Measurements from ENCODE around the gene LIPA. TPM values are rescaled to one million over a fixed set of nuclear protein-coding genes. Genes with fewer than 3 reads are reported as not detected.

LIPA gene
- total RNA-seq, 2 donors from 2014 or later = 17.7 to 18.4 TPM

DNA sequence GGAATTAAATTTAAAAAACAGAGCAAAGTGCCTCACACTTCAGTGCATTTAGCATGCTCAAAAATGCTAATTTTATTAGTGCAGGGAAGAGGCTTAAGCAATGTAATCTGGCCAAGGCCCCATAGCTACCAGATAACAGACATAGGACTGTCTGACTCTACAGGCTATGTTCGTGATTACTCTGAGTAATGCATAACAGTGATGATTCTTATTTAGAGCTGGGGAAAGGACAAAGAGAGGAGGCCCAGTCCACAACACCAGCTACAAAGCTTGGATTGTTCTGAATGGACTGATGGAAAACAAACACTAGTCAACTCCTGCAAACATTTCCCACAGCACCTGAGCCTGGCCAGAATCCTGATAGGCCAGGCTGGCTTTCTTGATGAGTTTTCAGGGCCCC, 36.1 kb downstream of the LIPA start:
- H3K36me3 Mint-ChIP-seq (ENCODE audit: low read depth) = no peaks in the 10 kb centered on the region
- Histone ChIP-seq H3K27me3 (ENCODE audit: control insufficient read depth, insufficient read depth, low read length, poor library complexity, severe bottlenecking) (peaks cover 12% of the 10 kb centered on the region), H3K9me3 (ENCODE audit: control insufficient read depth, low read length) (no peaks in the 10 kb centered on the region), H3K4me3 (ENCODE audit: low read length) (no peak overlapping the region), H3K36me3 (ENCODE audit: control insufficient read depth, insufficient read depth, low read length) (no peaks in the 10 kb centered on the region), H3K9ac (ENCODE audit: extremely low read depth, low read length, poor library complexity, severe bottlenecking) (no peak overlapping the region), H3K4me1 (ENCODE audit: control insufficient read depth, insufficient read depth, low read length) (no peaks in the 10 kb centered on the region), H3K27ac (ENCODE audit: low read depth, low read length) (no peak overlapping the region)
- no peak for DNase-seq
- TF ChIP-seq, protein P1, sequence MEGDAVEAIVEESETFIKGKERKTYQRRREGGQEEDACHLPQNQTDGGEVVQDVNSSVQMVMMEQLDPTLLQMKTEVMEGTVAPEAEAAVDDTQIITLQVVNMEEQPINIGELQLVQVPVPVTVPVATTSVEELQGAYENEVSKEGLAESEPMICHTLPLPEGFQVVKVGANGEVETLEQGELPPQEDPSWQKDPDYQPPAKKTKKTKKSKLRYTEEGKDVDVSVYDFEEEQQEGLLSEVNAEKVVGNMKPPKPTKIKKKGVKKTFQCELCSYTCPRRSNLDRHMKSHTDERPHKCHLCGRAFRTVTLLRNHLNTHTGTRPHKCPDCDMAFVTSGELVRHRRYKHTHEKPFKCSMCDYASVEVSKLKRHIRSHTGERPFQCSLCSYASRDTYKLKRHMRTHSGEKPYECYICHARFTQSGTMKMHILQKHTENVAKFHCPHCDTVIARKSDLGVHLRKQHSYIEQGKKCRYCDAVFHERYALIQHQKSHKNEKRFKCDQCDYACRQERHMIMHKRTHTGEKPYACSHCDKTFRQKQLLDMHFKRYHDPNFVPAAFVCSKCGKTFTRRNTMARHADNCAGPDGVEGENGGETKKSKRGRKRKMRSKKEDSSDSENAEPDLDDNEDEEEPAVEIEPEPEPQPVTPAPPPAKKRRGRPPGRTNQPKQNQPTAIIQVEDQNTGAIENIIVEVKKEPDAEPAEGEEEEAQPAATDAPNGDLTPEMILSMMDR (conservative IDR thresholded peaks at IDR 0.05) = no peak
- H3K27ac Mint-ChIP-seq = peak overlapping the region; percentile 35
- no peaks in the 10 kb centered on the region for H3K9me3 Mint-ChIP-seq
- peaks cover 13% of the 10 kb centered on the region for H3K27me3 Mint-ChIP-seq (ENCODE audit: insufficient read depth)
- H3K4me1 Mint-ChIP-seq = peaks cover 10% of the 10 kb centered on the region
- no peak overlapping the region for H3K4me3 Mint-ChIP-seq
- 100% methylated on average over 1 of the region's 1 CpG; no CpG with 5 or more reads in 1 of the 2 experiments for WGBS, 2 experiments (ENCODE audit: insufficient coverage in 1 of 2, insufficient read length in 1 of 2)

- H3K36me3 Mint-ChIP-seq (ENCODE audit: low read depth) = no peaks in the 10 kb centered on the region
- Histone ChIP-seq H3K27me3 (ENCODE audit: control insufficient read depth, insufficient read depth, low read length, poor library complexity, severe bottlenecking) (peaks cover 21% of the 10 kb centered on the region), H3K9me3 (ENCODE audit: control insufficient read depth, low read length) (no peaks in the 10 kb centered on the region), H3K4me3 (ENCODE audit: low read length) (no peak overlapping the region), H3K9ac (ENCODE audit: extremely low read depth, low read length, poor library complexity, severe bottlenecking) (no peak overlapping the region), H3K27ac (ENCODE audit: low read depth, low read length) (no peak overlapping the region), H3K4me1 (ENCODE audit: control insufficient read depth, insufficient read depth, low read length) (no peaks in the 10 kb centered on the region), H3K36me3 (ENCODE audit: control insufficient read depth, insufficient read depth, low read length) (no peaks in the 10 kb centered on the region)
- H3K27ac Mint-ChIP-seq = no peak overlapping the region
- H3K4me3 Mint-ChIP-seq = no peak overlapping the region
- peaks cover 9% of the 10 kb centered on the region for H3K4me1 Mint-ChIP-seq
- WGBS, 2 experiments (ENCODE audit: insufficient coverage in 1 of 2, insufficient read length in 1 of 2) = 93 to 94% methylated on average over 6 to 8 of the region's 8 CpGs
- TF ChIP-seq, protein P1 (conservative IDR thresholded peaks at IDR 0.05) = no peak
- H3K27me3 Mint-ChIP-seq (ENCODE audit: insufficient read depth) = peaks cover 21% of the 10 kb centered on the region
- no peaks in the 10 kb centered on the region for H3K9me3 Mint-ChIP-seq
- DNase-seq = no peak
These were observed 36.9 kb downstream of the LIPA start for GRCh38 chr10:89214566-89215165.

DNA sequence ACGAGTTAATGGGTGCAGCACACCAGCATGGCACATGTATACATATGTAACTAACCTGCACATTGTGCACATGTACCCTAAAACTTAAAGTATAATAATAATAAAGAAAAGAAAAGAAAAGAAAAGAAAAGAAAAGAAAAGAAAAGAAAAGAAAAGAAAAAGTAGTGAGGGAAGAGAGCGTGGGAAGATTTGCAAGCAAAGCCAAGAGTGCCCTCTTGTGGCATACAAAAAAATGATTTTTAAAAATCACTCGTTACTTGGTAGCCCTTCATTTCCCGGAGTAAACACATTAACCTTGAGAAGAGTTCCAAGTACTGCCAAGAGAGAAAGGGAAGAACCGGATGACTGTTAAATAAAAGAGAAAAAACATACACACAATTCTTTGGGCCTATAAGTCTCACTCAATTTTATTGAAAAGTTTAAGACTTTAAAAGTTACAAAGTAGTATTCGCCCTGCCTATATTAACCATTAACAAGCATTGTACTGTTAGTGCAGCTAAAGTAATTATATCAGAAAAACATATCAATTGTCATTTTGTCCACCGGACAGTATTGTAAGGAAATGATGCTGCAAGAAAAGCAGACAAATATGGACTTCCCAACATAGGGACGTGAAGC, 38.3 kb downstream of the LIPA start:
- Mint-ChIP-seq H3K27me3 (ENCODE audit: insufficient read depth) (peaks cover 35% of the 10 kb centered on the region), H3K4me1 (peaks cover 9% of the 10 kb centered on the region), H3K4me3 (no peak overlapping the region), H3K9me3 (no peaks in the 10 kb centered on the region), H3K27ac (no peak overlapping the region), H3K36me3 (ENCODE audit: low read depth) (no peaks in the 10 kb centered on the region)
- Histone ChIP-seq H3K9ac (ENCODE audit: extremely low read depth, low read length, poor library complexity, severe bottlenecking) (no peak overlapping the region), H3K4me1 (ENCODE audit: control insufficient read depth, insufficient read depth, low read length) (no peaks in the 10 kb centered on the region), H3K4me3 (ENCODE audit: low read length) (no peak overlapping the region), H3K27ac (ENCODE audit: low read depth, low read length) (no peak overlapping the region), H3K36me3 (ENCODE audit: control insufficient read depth, insufficient read depth, low read length) (no peaks in the 10 kb centered on the region), H3K27me3 (ENCODE audit: control insufficient read depth, insufficient read depth, low read length, poor library complexity, severe bottlenecking) (peaks cover 34% of the 10 kb centered on the region), H3K9me3 (ENCODE audit: control insufficient read depth, low read length) (no peaks in the 10 kb centered on the region)
- TF ChIP-seq, protein P1 (conservative IDR thresholded peaks at IDR 0.05) = peak; percentile 81
- 52 to 86% methylated on average over 3 to 7 of the region's 8 CpGs for WGBS, 2 experiments (ENCODE audit: insufficient coverage in 1 of 2, insufficient read length in 1 of 2)
- DNase-seq = no peak
